Osteoblast (primary cell): ENCODE data around the gene INHBB. TPM values are rescaled to one million over a fixed set of nuclear protein-coding genes. Genes with fewer than 3 reads are reported as not detected.

Experiments
- DNase-seq: peaks from one replicate; pipeline ENCODE4 v3.0.0; 2011; ENCODE audit warnings: low spot score, mixed read lengths; ENCODE audit not compliant: insufficient read length; ENCODE audit errors: missing footprints
- H2AFZ ChIP-seq: 2 replicates; pipeline ENCODE4 v1.6.0; 2011; ENCODE audit warnings: mild to moderate bottlenecking, low read length
- H3K27ac ChIP-seq: 2 replicates; pipeline ENCODE4 v1.5.1; 2011; ENCODE audit warnings: mild to moderate bottlenecking, low read depth, low read length, moderate library complexity
- H3K27me3 ChIP-seq: 2 replicates; pipeline ENCODE4 v1.6.0; 2012; ENCODE audit warnings: mild to moderate bottlenecking, control low read depth, inconsistent platforms, low read length, moderate library complexity; ENCODE audit not compliant: insufficient read depth
- H3K36me3 ChIP-seq: 2 replicates; pipeline ENCODE4 v1.5.1; 2011; ENCODE audit warnings: mild to moderate bottlenecking, low read length, control low read depth, moderate library complexity; ENCODE audit not compliant: insufficient read depth
- H3K4me1 ChIP-seq: 2 replicates; pipeline ENCODE4 v1.5.1; 2011; ENCODE audit warnings: mild to moderate bottlenecking, low read length, control low read depth, moderate library complexity; ENCODE audit not compliant: insufficient read depth
- H3K4me2 ChIP-seq: 2 replicates; pipeline ENCODE4 v1.6.0; 2011; ENCODE audit warnings: mild to moderate bottlenecking, low read length; ENCODE audit not compliant: insufficient read depth
- H3K4me3 ChIP-seq: fragments of 200-600 bp; sonication (generic); 3 replicates; pipeline ENCODE4 v1.5.1; 2012; ENCODE audit warnings: mild to moderate bottlenecking, low read length, inconsistent platforms; ENCODE audit not compliant: insufficient read depth
- H3K79me2 ChIP-seq: 2 replicates; pipeline ENCODE4 v1.6.0; 2012; ENCODE audit warnings: mild to moderate bottlenecking, low read length, control low read depth, inconsistent platforms; ENCODE audit not compliant: insufficient read depth
- H3K9me3 ChIP-seq: 2 replicates; pipeline ENCODE4 v1.5.1; 2011; ENCODE audit warnings: low read depth, low read length, control low read depth
- H4K20me1 ChIP-seq: 2 replicates; pipeline ENCODE4 v1.6.0; 2012; ENCODE audit warnings: mild to moderate bottlenecking, low read length, control low read depth; ENCODE audit not compliant: insufficient read depth
- total RNA-seq: library from RNA; depleted of rRNA; stranded (reverse); fragments of >200 nt; gene quantifications from 2 replicates; pipeline ENCODE4 v1.2.3, GENCODE V29; 2012
- TF ChIP-seq, protein P1 (sequence below): IDR thresholded peaks from 2 replicates; pipeline ENCODE4 v1.5.1; 2011; ENCODE audit warnings: mild to moderate bottlenecking, low read depth, low read length, moderate library complexity; ENCODE audit errors: extremely low read depth

Gene INHBB
- total RNA-seq, 1 donor = under 0.01 TPM

DNA sequence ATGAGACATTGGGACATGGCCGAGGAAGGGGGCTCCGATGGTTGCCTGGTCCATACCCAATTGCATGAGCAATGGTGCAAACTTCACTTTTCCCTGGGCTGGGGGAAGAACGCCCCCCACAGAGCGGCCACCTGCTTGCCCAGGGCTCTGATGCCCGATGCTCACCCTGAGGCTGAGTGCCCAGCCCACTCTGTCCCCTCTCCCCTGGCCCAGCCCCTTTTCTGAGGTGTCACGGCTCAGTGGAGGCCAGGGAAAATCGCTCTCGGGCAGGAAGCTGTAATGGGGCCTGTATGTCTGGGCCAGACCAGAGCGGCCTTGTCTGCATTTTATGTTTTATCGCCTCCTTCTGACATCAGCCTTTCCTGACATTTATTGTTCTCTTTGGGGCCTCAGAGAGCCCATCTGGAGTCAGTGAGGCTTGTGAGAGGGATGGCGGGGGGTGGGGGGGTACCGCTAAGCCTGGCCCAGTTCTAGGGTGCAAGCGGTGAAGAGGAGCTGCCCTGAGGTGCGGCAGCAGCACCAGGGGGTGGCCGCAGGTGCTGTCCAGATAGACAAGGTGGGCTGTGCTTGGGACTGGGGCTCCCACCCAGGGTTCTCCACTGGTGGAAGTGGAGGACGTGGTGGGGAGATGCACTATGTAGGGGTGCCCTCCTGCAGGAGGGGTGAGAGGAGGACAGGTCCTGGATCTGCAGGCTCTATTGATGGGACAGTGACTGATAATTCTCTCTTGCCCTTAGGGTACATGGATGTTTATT, 46.2 kb downstream of the INHBB start:
- H3K9me3 ChIP-seq = peaks cover 4% of the 10 kb centered on the region
- no peak overlapping the region for H3K27ac ChIP-seq
- TF ChIP-seq, protein P1, sequence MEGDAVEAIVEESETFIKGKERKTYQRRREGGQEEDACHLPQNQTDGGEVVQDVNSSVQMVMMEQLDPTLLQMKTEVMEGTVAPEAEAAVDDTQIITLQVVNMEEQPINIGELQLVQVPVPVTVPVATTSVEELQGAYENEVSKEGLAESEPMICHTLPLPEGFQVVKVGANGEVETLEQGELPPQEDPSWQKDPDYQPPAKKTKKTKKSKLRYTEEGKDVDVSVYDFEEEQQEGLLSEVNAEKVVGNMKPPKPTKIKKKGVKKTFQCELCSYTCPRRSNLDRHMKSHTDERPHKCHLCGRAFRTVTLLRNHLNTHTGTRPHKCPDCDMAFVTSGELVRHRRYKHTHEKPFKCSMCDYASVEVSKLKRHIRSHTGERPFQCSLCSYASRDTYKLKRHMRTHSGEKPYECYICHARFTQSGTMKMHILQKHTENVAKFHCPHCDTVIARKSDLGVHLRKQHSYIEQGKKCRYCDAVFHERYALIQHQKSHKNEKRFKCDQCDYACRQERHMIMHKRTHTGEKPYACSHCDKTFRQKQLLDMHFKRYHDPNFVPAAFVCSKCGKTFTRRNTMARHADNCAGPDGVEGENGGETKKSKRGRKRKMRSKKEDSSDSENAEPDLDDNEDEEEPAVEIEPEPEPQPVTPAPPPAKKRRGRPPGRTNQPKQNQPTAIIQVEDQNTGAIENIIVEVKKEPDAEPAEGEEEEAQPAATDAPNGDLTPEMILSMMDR = no peak
- no peaks in the 10 kb centered on the region for H4K20me1 ChIP-seq
- H3K4me3 ChIP-seq = no peak overlapping the region
- no peaks in the 10 kb centered on the region for H3K4me1 ChIP-seq
- no peaks in the 10 kb centered on the region for H3K79me2 ChIP-seq
- no peaks in the 10 kb centered on the region for H3K36me3 ChIP-seq
- peaks cover 21% of the 10 kb centered on the region for H3K27me3 ChIP-seq
- DNase-seq = peak; percentile 68
- no peak overlapping the region for H3K4me2 ChIP-seq
- no peak overlapping the region for H2AFZ ChIP-seq

DNA sequence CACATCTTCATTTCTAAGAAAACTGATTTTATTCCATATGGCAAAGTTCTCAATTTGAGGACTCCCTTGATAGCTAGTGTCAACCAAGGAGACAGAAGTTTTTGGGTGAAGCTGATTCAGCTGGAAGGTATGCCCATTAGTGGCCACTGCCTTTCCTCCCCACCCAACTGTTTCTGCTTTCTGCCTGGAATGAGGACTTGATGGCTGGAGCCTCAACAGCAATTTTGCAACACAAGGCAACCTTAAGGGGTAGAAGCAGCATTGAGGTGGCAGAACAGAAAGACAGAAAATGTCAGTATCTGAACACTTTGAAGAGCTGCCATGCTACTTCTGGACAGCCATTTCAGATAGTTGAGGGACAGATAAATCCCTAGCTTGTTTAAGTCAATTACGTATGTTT, 47.0 kb downstream of the INHBB start:
- Histone ChIP-seq H4K20me1 (no peaks in the 10 kb centered on the region), H3K79me2 (no peaks in the 10 kb centered on the region), H2AFZ (no peak overlapping the region), H3K4me1 (peaks cover 3% of the 10 kb centered on the region), H3K36me3 (no peaks in the 10 kb centered on the region), H3K27ac (no peak overlapping the region), H3K4me3 (no peak overlapping the region), H3K4me2 (no peak overlapping the region), H3K9me3 (peaks cover 4% of the 10 kb centered on the region), H3K27me3 (peaks cover 20% of the 10 kb centered on the region)
- DNase-seq = peak; percentile 51
- TF ChIP-seq, protein P1 = no peak

DNA sequence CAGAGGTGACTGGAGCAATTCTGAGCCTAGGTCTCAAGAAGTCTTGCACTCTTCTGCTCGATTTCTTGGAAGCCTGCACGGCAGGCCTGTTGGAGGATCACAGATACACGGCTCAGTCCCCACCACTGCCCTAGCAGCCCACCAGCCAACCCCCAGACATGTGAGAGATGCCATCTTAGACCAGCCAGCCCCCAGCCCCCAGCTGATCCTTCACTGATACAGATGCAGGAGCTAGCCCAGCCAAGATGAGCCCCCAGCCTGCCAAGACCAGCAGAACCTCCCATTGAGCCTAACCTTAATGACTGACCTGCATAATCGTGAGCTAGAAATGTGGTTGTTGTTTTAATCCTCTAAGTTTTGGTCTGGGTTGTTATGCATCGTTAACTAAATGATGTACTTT, 47.5 kb downstream of the INHBB start:
- Histone ChIP-seq H3K4me3 (no peak overlapping the region), H3K27me3 (peaks cover 16% of the 10 kb centered on the region), H3K27ac (no peak overlapping the region), H3K79me2 (no peaks in the 10 kb centered on the region), H3K4me1 (peaks cover 3% of the 10 kb centered on the region), H3K4me2 (no peak overlapping the region), H3K9me3 (peaks cover 4% of the 10 kb centered on the region), H2AFZ (no peak overlapping the region), H4K20me1 (no peaks in the 10 kb centered on the region), H3K36me3 (no peaks in the 10 kb centered on the region)
- TF ChIP-seq, protein P1 = no peak
- peak; percentile 65 for DNase-seq

DNA sequence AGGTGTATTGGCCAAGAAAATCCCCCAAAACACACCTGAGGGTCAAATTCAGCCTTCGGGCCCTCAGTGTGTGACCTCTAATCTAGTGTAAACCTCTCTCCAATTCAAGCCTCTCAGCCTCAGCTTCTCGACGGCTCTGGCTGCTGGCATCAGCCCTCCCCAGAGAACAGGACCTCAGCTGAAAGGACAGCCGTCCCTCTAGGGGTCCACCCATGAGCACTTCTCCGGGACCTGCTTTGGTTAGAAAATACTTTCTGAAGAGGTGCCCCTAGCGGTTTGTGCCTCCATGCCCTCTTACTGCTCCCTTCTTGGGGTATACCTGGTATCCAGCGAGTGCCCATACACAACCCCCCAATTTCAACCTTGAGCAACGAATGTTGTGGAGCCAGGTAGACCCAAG, 48.8 kb downstream of the INHBB start:
- no peaks in the 10 kb centered on the region for H3K36me3 ChIP-seq

More for the DNA sequence above, 48.8 kb downstream of the INHBB start:
- H3K4me2 ChIP-seq = no peak overlapping the region
- no peak overlapping the region for H2AFZ ChIP-seq
- H3K27me3 ChIP-seq = peaks cover 5% of the 10 kb centered on the region
- H3K4me3 ChIP-seq = no peak overlapping the region
- TF ChIP-seq, protein P1 = no peak
- DNase-seq = no peak
- no peaks in the 10 kb centered on the region for H4K20me1 ChIP-seq
- no peaks in the 10 kb centered on the region for H3K79me2 ChIP-seq
- H3K4me1 ChIP-seq = peaks cover 3% of the 10 kb centered on the region
- no peak overlapping the region for H3K27ac ChIP-seq
- H3K9me3 ChIP-seq = peaks cover 4% of the 10 kb centered on the region
